Mucosa of gallbladder (tissue), 1 donor: ENCODE data around the gene MT4. TPM values are rescaled to one million over a fixed set of nuclear protein-coding genes. Genes with fewer than 3 reads are reported as not detected.

Experiments
- DNase-seq: peaks from one replicate; pipeline ENCODE4 v3.0.0-alpha.2; 2020; ENCODE audit warnings: low spot score
- total RNA-seq: library from RNA; stranded (reverse); gene quantifications from one replicate; pipeline ENCODE4 v1.2.1, GENCODE V29; 2021
- donor health status: DM: no; HTN: no; CAD: no.

Gene MT4
- total RNA-seq, 1 donor from 2014 or later: not detected

- DNase-seq: no peak
These were observed 36.5 kb downstream of the MT4 start for GRCh38 chr16:56601325-56601724.

GRCh38 chr16:56603589-56603988 is 38.7 kb downstream of the MT4 start:
- DNase-seq: peak; percentile 49

- no peak for DNase-seq
These were observed 40.1 kb downstream of the MT4 start for GRCh38 chr16:56604966-56605365.

GRCh38 chr16:56605475-56605874 is 40.6 kb downstream of the MT4 start:
- no peak for DNase-seq

- no peak for DNase-seq
These were observed 41.2 kb downstream of the MT4 start for GRCh38 chr16:56606071-56606475.

GRCh38 chr16:56606476-56607108 is 41.7 kb downstream of the MT4 start:
- no peak for DNase-seq

GRCh38 chr16:56607109-56607618 is 42.3 kb downstream of the MT4 start:
- peak; percentile 74 for DNase-seq

GRCh38 chr16:56607675-56608042 is 42.8 kb downstream of the MT4 start:
- DNase-seq: no peak

GRCh38 chr16:56608043-56608875 is 43.4 kb downstream of the MT4 start, which contains the start of gene MT2A:
Gene MT2A (plus strand): TSS chr16:56608584. CDS start chr16:56608656, 72 bp downstream.
- DNase-seq: peak; percentile 95

- no peak for DNase-seq
These were observed 44.1 kb downstream of the MT4 start for GRCh38 chr16:56608876-56609462.

- DNase-seq: peak; percentile 82
These were observed 44.6 kb downstream of the MT4 start for GRCh38 chr16:56609463-56609921.

- DNase-seq: peak; percentile 33
These were observed 45.2 kb downstream of the MT4 start for GRCh38 chr16:56610017-56610608.

- DNase-seq: no peak
These were observed 45.8 kb downstream of the MT4 start for GRCh38 chr16:56610609-56611111.

- no peak for DNase-seq
These were observed 46.5 kb downstream of the MT4 start for GRCh38 chr16:56611281-56611833.

GRCh38 chr16:56613706-56614105 is 48.8 kb downstream of the MT4 start:
- DNase-seq: no peak

- no peak for DNase-seq
These were observed 49.7 kb downstream of the MT4 start for GRCh38 chr16:56614549-56614991.

- DNase-seq: no peak
These were observed 50.5 kb downstream of the MT4 start for GRCh38 chr16:56615353-56615752.

- no peak for DNase-seq
These were observed 51.8 kb downstream of the MT4 start for GRCh38 chr16:56616608-56617211.

GRCh38 chr16:56617212-56618085 is 52.6 kb downstream of the MT4 start:
- peak; percentile 67 for DNase-seq

GRCh38 chr16:56618138-56618537 is 53.3 kb downstream of the MT4 start:
- no peak for DNase-seq
